ENCODE measurements around the gene TKTL1. TPM values are rescaled to one million over a fixed set of nuclear protein-coding genes. Genes with fewer than 3 reads are reported as not detected.

TKTL1 gene
- total RNA-seq, 1 donor from 2014 or later, result not detected

DNA sequence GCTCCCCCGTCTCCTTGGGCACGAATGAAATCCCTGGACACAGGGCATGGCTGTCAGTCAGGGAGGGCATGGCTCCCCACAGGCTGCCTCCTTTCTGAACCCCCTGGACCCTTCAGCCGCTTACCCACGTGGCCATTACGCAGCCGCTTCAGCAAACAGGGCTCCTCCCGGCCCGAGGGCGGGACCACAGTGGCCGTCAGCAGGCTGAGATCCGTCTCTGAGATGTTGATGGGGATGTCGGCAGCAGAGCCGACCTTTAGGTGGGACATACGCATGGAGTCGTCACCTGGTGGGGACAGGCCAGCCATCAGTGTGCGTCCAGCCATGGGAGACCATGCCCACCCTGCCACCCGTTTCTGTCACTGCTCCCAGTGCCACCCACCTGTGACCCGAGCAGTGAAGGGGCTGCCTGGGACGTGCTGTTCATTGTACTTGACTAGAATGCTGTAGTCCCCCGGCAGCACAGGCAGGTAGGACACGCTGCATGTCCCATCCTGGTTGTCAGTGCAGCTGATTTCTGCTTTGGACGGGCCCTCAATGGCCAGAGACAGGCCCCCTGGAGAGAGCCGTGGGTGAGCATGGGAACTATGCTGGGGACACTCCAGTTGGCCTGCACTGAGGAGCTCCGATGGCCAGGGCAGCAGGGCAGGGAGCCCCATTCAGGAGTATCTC is 57.7 kb downstream of the TKTL1 start:
- H3K4me3 Mint-ChIP-seq (ENCODE audit: unreplicated experiment), result no peak overlapping the region
- no peak for DNase-seq
- no peaks in the 10 kb centered on the region for H3K4me1 Mint-ChIP-seq (ENCODE audit: low read depth, unreplicated experiment)
- TF ChIP-seq, protein P1, sequence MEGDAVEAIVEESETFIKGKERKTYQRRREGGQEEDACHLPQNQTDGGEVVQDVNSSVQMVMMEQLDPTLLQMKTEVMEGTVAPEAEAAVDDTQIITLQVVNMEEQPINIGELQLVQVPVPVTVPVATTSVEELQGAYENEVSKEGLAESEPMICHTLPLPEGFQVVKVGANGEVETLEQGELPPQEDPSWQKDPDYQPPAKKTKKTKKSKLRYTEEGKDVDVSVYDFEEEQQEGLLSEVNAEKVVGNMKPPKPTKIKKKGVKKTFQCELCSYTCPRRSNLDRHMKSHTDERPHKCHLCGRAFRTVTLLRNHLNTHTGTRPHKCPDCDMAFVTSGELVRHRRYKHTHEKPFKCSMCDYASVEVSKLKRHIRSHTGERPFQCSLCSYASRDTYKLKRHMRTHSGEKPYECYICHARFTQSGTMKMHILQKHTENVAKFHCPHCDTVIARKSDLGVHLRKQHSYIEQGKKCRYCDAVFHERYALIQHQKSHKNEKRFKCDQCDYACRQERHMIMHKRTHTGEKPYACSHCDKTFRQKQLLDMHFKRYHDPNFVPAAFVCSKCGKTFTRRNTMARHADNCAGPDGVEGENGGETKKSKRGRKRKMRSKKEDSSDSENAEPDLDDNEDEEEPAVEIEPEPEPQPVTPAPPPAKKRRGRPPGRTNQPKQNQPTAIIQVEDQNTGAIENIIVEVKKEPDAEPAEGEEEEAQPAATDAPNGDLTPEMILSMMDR (IDR thresholded peaks at IDR 0.05; ENCODE audit: partially characterized antibody, unreplicated experiment), result no peak
- H3K27me3 Mint-ChIP-seq (ENCODE audit: unreplicated experiment), result no peaks in the 10 kb centered on the region
- no peak overlapping the region for H3K27ac Mint-ChIP-seq (ENCODE audit: unreplicated experiment)
- H3K9me3 Mint-ChIP-seq (ENCODE audit: unreplicated experiment), result peaks cover 3% of the 10 kb centered on the region
- no peaks in the 10 kb centered on the region for H3K36me3 Mint-ChIP-seq (ENCODE audit: unreplicated experiment)

DNA sequence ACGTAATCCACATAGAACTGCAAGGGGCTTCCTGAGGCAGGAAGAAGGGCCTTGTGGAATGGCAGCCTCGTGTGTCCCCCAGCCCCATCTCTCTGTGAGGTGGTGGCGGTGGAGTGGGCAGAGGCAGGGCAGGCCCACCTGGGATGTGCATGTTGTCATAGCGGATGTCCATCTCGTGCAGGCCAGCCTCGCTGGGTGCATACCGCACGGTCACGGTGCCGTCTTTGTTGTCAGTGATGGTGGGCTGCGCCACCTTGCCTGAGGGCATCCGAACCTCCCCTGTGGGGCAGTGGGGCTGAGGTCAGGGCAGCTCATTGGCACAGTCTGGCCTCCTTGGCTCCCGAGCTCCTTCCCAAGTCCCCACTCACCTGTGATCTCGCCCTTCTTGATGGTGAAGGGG is 58.4 kb downstream of the TKTL1 start:
- Mint-ChIP-seq H3K36me3 (ENCODE audit: unreplicated experiment) (no peaks in the 10 kb centered on the region), H3K9me3 (ENCODE audit: unreplicated experiment) (peaks cover 5% of the 10 kb centered on the region), H3K4me3 (ENCODE audit: unreplicated experiment) (no peak overlapping the region), H3K4me1 (ENCODE audit: low read depth, unreplicated experiment) (no peaks in the 10 kb centered on the region), H3K27ac (ENCODE audit: unreplicated experiment) (no peak overlapping the region), H3K27me3 (ENCODE audit: unreplicated experiment) (peaks cover 3% of the 10 kb centered on the region)
- TF ChIP-seq, protein P1 (IDR thresholded peaks at IDR 0.05; ENCODE audit: partially characterized antibody, unreplicated experiment), result no peak
- DNase-seq, result no peak

DNA sequence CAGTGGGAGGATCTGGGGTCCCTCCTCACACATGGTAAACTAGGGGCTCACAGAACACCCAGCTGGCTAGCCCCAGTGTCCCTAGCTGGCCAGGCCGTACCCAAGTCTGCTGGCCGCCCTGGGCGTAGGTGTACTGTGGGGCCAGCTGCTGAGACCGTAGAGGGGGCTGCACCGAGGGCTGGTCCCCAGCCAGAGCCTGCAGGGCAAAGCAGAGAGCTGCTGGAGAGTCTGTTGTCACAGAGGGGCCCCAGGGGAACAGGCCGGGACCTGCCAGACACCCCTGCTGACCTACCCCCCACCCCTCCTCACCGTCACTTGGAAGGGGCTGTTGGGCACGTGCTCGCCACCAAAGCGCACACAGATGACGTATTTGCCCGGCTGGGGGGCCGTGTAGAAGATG is 58.9 kb downstream of the TKTL1 start:
- H3K4me3 Mint-ChIP-seq (ENCODE audit: unreplicated experiment), result no peak overlapping the region
- no peaks in the 10 kb centered on the region for H3K36me3 Mint-ChIP-seq (ENCODE audit: unreplicated experiment)
- peaks cover 3% of the 10 kb centered on the region for H3K27me3 Mint-ChIP-seq (ENCODE audit: unreplicated experiment)
- no peak for DNase-seq
- H3K27ac Mint-ChIP-seq (ENCODE audit: unreplicated experiment), result no peak overlapping the region
- no peaks in the 10 kb centered on the region for H3K4me1 Mint-ChIP-seq (ENCODE audit: low read depth, unreplicated experiment)
- TF ChIP-seq, protein P1 (IDR thresholded peaks at IDR 0.05; ENCODE audit: partially characterized antibody, unreplicated experiment), result no peak
- H3K9me3 Mint-ChIP-seq (ENCODE audit: unreplicated experiment), result peaks cover 5% of the 10 kb centered on the region

DNA sequence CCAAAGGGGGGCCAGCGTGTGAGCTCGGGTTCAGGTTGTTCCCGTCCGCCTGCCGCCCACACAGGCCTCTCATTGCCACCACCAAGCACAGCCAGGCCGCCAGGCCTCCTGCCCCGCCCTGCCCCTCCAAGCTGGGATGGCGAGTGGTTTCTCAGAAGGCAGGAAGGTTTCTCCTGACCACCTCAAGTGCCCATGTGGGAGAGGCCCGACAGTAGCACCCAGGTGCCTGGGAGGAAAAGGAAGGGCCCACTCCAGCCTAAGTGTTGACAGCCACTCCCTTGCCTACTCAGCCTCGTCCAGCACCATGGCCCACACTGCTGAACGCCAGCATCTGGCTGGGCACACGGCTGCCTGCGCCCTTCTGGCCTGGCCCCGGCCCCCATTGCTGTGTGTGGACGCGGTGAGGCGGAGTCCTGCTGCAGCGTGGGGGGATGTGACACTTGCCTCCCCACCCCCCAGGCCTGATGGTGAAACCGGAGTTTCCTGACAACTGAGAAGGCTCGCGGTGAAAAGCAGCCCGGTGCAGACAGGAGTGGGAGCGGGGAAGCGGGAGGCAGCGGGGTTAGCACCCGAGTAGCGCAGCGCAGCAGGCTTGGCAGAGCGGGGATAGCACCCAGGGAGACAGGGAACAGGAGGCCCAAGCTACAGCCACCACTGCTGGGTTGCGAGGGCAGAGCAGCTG is 59.6 kb downstream of the TKTL1 start:
- Mint-ChIP-seq H3K4me3 (ENCODE audit: unreplicated experiment) (no peak overlapping the region), H3K9me3 (ENCODE audit: unreplicated experiment) (peaks cover 5% of the 10 kb centered on the region), H3K36me3 (ENCODE audit: unreplicated experiment) (no peaks in the 10 kb centered on the region), H3K27ac (ENCODE audit: unreplicated experiment) (no peak overlapping the region), H3K4me1 (ENCODE audit: low read depth, unreplicated experiment) (no peaks in the 10 kb centered on the region), H3K27me3 (ENCODE audit: unreplicated experiment) (peaks cover 3% of the 10 kb centered on the region)
- TF ChIP-seq, protein P1 (IDR thresholded peaks at IDR 0.05; ENCODE audit: partially characterized antibody, unreplicated experiment), result no peak
- no peak for DNase-seq

DNA sequence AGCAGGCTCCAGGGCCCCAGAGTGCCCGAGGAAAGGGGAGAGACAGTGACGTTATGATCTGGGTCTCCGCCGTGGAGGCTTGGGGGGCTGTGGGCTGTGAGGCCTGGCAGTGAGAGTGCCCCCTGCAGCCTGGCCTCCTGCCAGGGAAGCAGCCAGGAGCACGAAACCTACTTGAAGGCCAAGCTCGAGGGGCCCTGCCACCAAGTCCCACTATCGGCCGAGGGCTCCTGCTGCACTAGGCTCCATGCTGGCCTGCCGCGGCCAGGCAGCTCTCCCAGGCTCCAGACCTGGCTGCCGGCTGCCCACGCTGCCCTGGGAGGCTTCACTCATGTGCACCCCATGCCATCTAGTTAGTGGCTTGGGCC is 60.2 kb downstream of the TKTL1 start:
- TF ChIP-seq, protein P1 (IDR thresholded peaks at IDR 0.05; ENCODE audit: partially characterized antibody, unreplicated experiment), result no peak
- no peaks in the 10 kb centered on the region for H3K4me1 Mint-ChIP-seq (ENCODE audit: low read depth, unreplicated experiment)
- peaks cover 3% of the 10 kb centered on the region for H3K27me3 Mint-ChIP-seq (ENCODE audit: unreplicated experiment)
- H3K9me3 Mint-ChIP-seq (ENCODE audit: unreplicated experiment), result peaks cover 5% of the 10 kb centered on the region
- DNase-seq, result no peak
- no peak overlapping the region for H3K4me3 Mint-ChIP-seq (ENCODE audit: unreplicated experiment)
- H3K36me3 Mint-ChIP-seq (ENCODE audit: unreplicated experiment), result no peaks in the 10 kb centered on the region
- H3K27ac Mint-ChIP-seq (ENCODE audit: unreplicated experiment), result no peak overlapping the region
